C4-2B (cell line): Measurements from ENCODE around the gene LMO7.

ENCODE experiments used
- H3K27ac ChIP-seq: fragments of 450-650 bp; 2 replicates; pipeline ENCODE4 v1.5.1; 2017
- ZFX ChIP-seq: fragments of 450-650 bp; IDR thresholded peaks from 2 replicates; pipeline ENCODE4 v1.6.1; 2017
- TF ChIP-seq, protein P1 (sequence below): fragments of 450-650 bp; conservative IDR thresholded peaks from 2 replicates; pipeline ENCODE4 v1.5.1; 2017; ENCODE audit warnings: mild to moderate bottlenecking

The LMO7 gene

GRCh38 chr13:75875450-75875849 lies 239.3 kb downstream of the LMO7 start:
- no peak overlapping the region for H3K27ac ChIP-seq
- TF ChIP-seq ZFX: no peak
- TF ChIP-seq, protein P1, sequence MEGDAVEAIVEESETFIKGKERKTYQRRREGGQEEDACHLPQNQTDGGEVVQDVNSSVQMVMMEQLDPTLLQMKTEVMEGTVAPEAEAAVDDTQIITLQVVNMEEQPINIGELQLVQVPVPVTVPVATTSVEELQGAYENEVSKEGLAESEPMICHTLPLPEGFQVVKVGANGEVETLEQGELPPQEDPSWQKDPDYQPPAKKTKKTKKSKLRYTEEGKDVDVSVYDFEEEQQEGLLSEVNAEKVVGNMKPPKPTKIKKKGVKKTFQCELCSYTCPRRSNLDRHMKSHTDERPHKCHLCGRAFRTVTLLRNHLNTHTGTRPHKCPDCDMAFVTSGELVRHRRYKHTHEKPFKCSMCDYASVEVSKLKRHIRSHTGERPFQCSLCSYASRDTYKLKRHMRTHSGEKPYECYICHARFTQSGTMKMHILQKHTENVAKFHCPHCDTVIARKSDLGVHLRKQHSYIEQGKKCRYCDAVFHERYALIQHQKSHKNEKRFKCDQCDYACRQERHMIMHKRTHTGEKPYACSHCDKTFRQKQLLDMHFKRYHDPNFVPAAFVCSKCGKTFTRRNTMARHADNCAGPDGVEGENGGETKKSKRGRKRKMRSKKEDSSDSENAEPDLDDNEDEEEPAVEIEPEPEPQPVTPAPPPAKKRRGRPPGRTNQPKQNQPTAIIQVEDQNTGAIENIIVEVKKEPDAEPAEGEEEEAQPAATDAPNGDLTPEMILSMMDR: no peak

GRCh38 chr13:75876142-75877050 lies 240.3 kb downstream of the LMO7 start:
- H3K27ac ChIP-seq: no peak overlapping the region
- TF ChIP-seq ZFX: no peak
- TF ChIP-seq, protein P1: peak; percentile 86

DNA sequence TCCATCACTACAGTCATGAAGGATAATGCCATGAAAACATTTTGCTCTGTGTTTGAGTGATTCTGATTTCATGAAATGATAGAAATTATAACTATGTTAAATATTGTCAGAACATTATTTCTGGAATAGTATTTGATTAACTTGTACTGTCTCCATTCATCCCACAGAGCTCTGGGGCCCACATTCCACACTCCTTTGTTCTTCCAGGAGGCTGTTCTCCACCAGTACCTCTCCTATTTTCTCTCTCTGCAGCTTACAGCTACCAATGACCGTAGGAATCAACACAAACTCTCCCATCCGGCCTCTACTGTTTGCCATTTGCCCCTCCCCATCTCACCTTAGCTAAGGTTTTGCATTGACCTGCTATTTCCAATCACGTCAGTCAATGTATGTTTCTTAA lies 240.9 kb downstream of the LMO7 start:
- H3K27ac ChIP-seq: no peak overlapping the region
- TF ChIP-seq ZFX: no peak
- TF ChIP-seq, protein P1: no peak

- no peak for TF ChIP-seq ZFX
- TF ChIP-seq, protein P1: no peak
Observed at GRCh38 chr13:75879656-75880055, 243.5 kb downstream of the LMO7 start.

DNA sequence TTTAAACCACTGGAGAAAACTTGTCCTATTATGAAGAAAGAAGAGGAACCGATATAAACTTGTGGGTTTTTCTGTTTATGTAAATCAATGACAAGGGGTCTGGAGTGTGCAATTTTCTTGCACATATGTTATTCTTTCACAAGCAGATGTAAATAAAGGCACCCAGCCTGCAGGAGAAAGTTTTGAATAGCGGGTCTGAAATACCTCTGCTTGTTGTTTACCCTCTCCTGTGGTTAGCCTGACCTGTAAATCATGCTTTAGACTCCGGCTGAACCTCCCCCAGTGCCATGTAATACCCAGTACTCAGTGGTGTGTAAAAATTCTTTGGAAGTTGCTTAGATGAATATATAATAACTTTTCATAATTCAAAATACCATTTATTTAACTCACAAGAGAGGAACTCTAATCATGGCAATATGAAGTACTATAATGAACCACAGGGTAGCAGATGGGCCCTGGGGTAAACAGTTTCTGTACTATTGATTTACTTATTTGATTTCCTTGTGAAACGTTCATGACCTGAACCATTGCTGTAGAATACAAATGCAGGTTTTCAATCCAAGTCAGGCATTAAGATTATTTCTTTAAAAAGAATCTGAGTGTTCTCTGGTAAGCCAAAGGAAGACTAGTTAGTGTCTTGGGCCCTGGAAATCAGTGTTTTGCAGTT lies 245.1 kb downstream of the LMO7 start:
- no peak overlapping the region for H3K27ac ChIP-seq
- TF ChIP-seq, protein P1: no peak
- no peak for TF ChIP-seq ZFX

More at GRCh38 chr13:75879656-75880055, 243.5 kb downstream of the LMO7 start:
- H3K27ac ChIP-seq: no peak overlapping the region

- H3K27ac ChIP-seq: no peak overlapping the region
- TF ChIP-seq ZFX: no peak
- TF ChIP-seq, protein P1: no peak
Observed at GRCh38 chr13:75882261-75882660, 246.1 kb downstream of the LMO7 start.

- H3K27ac ChIP-seq: no peak overlapping the region
- no peak for TF ChIP-seq ZFX
- TF ChIP-seq, protein P1: no peak
Observed at GRCh38 chr13:75889427-75889826, 253.3 kb downstream of the LMO7 start.
